ENCODE results near the gene MTURN. TPM values are rescaled to one million over a fixed set of nuclear protein-coding genes. Genes with fewer than 3 reads are reported as not detected.

Gene MTURN
- total RNA-seq, 2 donors from 2014 or later, result 19.8 to 34.5 TPM

DNA sequence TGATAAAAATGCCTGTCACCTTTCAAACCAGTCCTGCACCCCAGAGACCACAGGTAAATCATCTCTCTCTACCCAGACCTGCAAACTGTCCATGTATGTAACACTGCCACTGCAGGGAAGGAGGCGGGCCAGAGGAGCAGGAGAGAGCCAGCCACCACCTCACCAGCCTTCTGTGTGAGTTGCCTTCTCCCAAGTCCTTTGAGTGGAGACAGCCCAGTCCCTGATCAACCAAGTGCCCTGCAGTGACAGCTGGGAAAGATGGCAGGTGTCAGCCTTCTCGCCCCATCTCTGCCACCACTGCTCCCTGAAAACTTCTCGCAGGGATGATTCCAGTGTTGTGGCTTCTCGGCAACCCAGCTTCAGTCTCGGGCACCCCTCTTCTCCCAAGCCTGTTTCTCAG lies 42.4 kb downstream of the MTURN start:
- Histone ChIP-seq H3K9me3 (no peaks in the 10 kb centered on the region), H3K4me3 (no peak overlapping the region), H3K27me3 (no peaks in the 10 kb centered on the region), H3K4me1 (peaks cover 54% of the 10 kb centered on the region), H3K27ac (no peak overlapping the region), H3K36me3 (replicated peaks in 1 of 2; ENCODE audit: insufficient read depth in 1 of 2, low read depth in 2 of 2) (no peaks in the 10 kb centered on the region)
- intact Hi-C loops (cut with DNase I), result no loop called here
- TF ChIP-seq CTCF (IDR thresholded peaks at IDR 0.05) (no peak), POLR2A (IDR thresholded peaks at IDR 0.05) (no peak)
- ATAC-seq (no peak), DNase-seq (no peak)
- WGBS, 2 donors, result 78 to 79% methylated on average over 4 to 5 of the region's 5 CpGs

GRCh38 chr7:30177965-30178364 lies 43.2 kb downstream of the MTURN start:
- 37 to 44% methylated on average over 3 of the region's 3 CpGs for WGBS, 2 donors

GRCh38 chr7:30178748-30179436 lies 44.1 kb downstream of the MTURN start:
- intact Hi-C loops (cut with DNase I), result no loop called here
- H3K27me3 ChIP-seq, result no peaks in the 10 kb centered on the region
- WGBS, 2 donors, result 45 to 58% methylated on average over 3 of the region's 3 CpGs
- peak in 3 of 4 donors; percentile 30 to 56 (median 49) for DNase-seq
- peak; percentile 74 for ATAC-seq
- H3K9me3 ChIP-seq, result no peaks in the 10 kb centered on the region
- peak overlapping the region in 3 of 4 donors; percentile 49 to 71 (median 63) for H3K27ac ChIP-seq
- H3K36me3 ChIP-seq (replicated peaks in 1 of 2; ENCODE audit: insufficient read depth in 1 of 2, low read depth in 2 of 2), result no peaks in the 10 kb centered on the region
- TF ChIP-seq POLR2A (IDR thresholded peaks at IDR 0.05) (no peak), CTCF (IDR thresholded peaks at IDR 0.05) (no peak)
- peaks cover 54% of the 10 kb centered on the region for H3K4me1 ChIP-seq
- no peak overlapping the region for H3K4me3 ChIP-seq

More at GRCh38 chr7:30177965-30178364, 43.2 kb downstream of the MTURN start:
- Histone ChIP-seq H3K36me3 (replicated peaks in 1 of 2; ENCODE audit: insufficient read depth in 1 of 2, low read depth in 2 of 2) (no peaks in the 10 kb centered on the region), H3K4me3 (no peak overlapping the region), H3K27ac (no peak overlapping the region), H3K27me3 (no peaks in the 10 kb centered on the region), H3K9me3 (no peaks in the 10 kb centered on the region), H3K4me1 (peaks cover 54% of the 10 kb centered on the region)
- intact Hi-C loops (cut with DNase I), result no loop called here
- TF ChIP-seq POLR2A (IDR thresholded peaks at IDR 0.05) (no peak), CTCF (IDR thresholded peaks at IDR 0.05) (no peak)
- ATAC-seq (no peak), DNase-seq (no peak)

DNA sequence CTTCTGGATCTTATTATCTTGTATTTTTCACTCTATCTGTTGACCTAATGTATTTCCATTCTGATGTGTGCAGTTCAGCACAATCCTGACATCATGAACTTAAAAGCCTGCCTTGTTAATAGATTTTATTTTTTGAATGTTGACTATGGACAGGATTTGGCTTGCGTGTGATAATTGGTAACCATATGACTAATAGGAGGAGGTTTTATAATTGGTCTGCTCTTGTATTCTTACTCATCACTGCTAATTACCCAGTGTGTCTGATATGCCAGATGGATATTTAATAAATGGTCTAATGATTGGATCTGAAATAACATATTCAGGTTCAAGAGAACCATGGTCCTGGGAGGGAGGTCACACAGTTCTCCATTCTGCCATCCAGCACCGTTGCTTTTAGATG lies 45.9 kb downstream of the MTURN start:
- no peak overlapping the region for H3K27ac ChIP-seq
- no peak for DNase-seq

More for the DNA sequence above, 45.9 kb downstream of the MTURN start:
- Histone ChIP-seq H3K36me3 (replicated peaks in 1 of 2; ENCODE audit: insufficient read depth in 1 of 2, low read depth in 2 of 2) (no peaks in the 10 kb centered on the region), H3K4me3 (no peak overlapping the region), H3K9me3 (no peaks in the 10 kb centered on the region), H3K27me3 (no peaks in the 10 kb centered on the region), H3K4me1 (peaks cover 51% of the 10 kb centered on the region)
- no peak for ATAC-seq
- TF ChIP-seq CTCF (IDR thresholded peaks at IDR 0.05) (no peak), POLR2A (IDR thresholded peaks at IDR 0.05) (no peak)
- WGBS, 2 donors, result 92% methylated on average over 2 of the region's 2 CpGs
- intact Hi-C loops (cut with DNase I), result no loop called here
